ENCODE measurements around the gene ADAMTS3. TPM values are rescaled to one million over a fixed set of nuclear protein-coding genes. Genes with fewer than 3 reads are reported as not detected.

Gene ADAMTS3
- total RNA-seq, 1 experiment from 2014 or later: 7.0 TPM

- no peak for DNase-seq (ENCODE audit: low spot score)
- in situ Hi-C loops (cut with HindIII; ENCODE audit: low sequenced_read_pairs): no loop called here
These were observed 74.9 kb downstream of the ADAMTS3 start for GRCh38 chr4:72494156-72494555.

DNA sequence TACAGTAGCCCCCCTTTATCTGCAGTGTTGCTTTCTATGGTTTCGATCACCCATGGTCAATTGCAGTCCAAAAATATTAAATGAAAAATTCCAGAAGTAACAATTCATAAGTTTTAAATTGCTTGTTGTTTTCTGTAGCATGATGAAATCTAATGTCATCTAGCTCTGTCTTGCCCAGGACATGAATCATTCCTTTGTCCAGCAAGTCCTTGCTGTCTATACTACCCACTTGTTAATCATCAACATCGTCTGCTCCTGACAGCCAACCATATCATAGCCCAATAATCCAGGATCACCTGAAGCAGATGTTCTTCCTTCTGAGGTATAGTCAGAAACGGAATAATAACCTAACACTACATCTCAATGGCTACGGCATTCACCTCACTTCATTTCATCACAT lies 79.8 kb downstream of the ADAMTS3 start:
- in situ Hi-C loops (cut with HindIII; ENCODE audit: low sequenced_read_pairs): no loop called here
- no peak for DNase-seq (ENCODE audit: low spot score)

GRCh38 chr4:72486991-72487390 lies 82.0 kb downstream of the ADAMTS3 start:
- in situ Hi-C loops (cut with HindIII; ENCODE audit: low sequenced_read_pairs): no loop called here
- no peak for DNase-seq (ENCODE audit: low spot score)

GRCh38 chr4:72484981-72485380 lies 84.0 kb downstream of the ADAMTS3 start:
- in situ Hi-C loops (cut with HindIII; ENCODE audit: low sequenced_read_pairs): no loop called here
- no peak for DNase-seq (ENCODE audit: low spot score)

DNA sequence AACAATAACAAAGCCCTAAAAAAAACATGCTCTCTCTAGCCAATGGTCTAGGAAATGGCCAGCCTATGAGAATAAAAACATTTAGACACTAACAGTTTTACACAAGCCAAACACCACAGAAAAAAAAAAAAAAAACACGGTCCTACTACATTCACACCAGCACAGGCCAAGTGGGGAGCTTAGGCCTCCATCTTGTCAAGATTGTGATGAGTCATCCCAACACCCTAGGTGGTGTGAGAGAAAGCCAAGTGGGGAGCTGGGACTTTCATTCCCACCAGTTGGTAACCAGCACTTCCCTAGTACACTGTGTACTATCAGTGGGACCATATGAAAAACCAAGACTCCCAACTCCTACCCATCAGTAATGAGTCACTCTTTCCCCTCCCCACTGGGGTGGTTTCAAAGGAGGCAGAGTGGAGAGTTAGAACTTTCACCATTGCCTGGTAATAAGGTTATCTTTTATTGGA lies 95.6 kb downstream of the ADAMTS3 start:
- no peak for DNase-seq (ENCODE audit: low spot score)
- in situ Hi-C loops (cut with HindIII; ENCODE audit: low sequenced_read_pairs): no loop called here

DNA sequence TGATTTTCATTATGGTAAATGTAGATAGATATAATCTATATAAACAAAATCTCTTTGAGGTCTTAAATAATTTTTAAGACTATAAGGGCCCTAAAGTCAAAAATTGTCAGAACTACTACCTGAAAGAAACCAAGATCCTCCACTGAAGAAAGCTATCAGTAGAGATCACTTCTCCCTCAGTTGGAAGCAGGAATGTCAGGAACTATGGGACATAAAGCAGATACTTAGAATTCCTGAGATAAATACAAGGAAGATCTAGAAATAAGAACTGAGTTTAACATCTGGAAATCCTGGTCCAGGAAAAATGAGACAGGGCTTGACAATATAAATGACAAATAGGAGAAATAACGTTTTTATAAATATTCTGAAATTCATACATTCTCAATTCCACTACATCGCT lies 97.2 kb downstream of the ADAMTS3 start:
- DNase-seq (ENCODE audit: low spot score): no peak
- in situ Hi-C loops (cut with HindIII; ENCODE audit: low sequenced_read_pairs): no loop called here

DNA sequence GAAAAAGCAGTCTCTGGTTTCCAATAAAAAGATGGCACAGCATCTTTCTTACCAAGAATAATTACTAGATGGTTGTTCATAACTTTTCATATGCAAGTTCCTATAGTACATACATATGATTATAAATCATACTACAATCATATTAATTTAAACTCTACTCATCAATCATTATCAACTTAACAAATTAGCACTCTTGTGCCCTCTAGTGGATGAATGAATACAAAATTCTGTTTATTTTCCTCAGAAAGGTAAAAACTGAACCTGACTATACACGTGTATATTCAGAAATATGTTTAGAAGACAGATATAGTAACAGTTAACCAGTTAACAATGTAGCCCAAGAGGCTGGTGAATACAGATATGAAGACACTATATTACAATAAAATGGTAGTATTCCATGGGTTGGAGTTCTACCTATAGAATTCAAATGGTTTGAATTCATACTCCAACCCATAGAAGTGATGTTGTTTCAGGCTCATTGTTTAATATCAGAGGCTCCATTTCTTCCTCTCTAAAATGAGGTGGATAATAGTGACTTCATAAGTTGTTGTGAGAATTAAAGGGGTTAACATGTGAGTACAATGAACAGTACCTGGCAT lies 100.0 kb downstream of the ADAMTS3 start:
- DNase-seq (ENCODE audit: low spot score): peak; percentile 21
- in situ Hi-C loops (cut with HindIII; ENCODE audit: low sequenced_read_pairs): no loop called here

DNA sequence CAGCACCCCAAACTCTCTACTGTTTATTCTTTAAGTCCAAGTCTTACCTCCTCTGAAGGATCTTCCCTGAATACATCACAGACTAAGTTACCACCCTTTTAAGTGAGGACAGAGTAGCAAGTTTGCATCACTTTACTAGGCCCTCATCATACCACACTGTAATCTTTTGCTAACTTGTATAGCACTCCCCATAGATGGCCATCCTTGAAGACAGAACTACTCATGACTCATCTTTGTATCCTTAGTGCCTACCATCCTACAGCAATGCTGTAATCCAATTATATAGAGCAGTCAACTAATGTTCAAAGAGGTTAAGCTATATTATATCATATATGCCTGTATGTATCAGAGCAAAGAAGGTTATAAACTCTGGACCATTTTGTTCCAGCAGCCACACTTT lies 101.4 kb downstream of the ADAMTS3 start:
- in situ Hi-C loops (cut with HindIII; ENCODE audit: low sequenced_read_pairs): no loop called here
- no peak for DNase-seq (ENCODE audit: low spot score)

DNA sequence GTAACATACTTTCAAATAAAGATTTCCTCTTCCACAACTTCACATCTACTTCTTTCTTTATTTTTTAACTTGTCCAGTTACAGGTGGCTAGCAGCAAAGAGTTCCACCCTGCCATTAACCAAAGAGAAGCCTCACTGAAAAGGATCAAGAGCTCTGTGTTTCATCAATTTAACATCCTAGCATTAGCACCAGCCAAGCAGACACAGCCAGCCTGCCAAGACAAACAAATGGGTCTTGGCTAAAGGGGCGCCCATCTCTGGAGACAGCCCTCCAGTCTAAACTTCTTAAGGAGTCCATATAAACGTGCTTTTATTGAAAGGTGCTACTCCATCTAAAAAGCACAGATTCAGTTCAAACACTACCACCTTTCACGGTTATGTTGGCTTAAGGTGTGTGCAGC lies 105.3 kb downstream of the ADAMTS3 start:
- in situ Hi-C loops (cut with HindIII; ENCODE audit: low sequenced_read_pairs): no loop called here
- DNase-seq (ENCODE audit: low spot score): no peak

DNA sequence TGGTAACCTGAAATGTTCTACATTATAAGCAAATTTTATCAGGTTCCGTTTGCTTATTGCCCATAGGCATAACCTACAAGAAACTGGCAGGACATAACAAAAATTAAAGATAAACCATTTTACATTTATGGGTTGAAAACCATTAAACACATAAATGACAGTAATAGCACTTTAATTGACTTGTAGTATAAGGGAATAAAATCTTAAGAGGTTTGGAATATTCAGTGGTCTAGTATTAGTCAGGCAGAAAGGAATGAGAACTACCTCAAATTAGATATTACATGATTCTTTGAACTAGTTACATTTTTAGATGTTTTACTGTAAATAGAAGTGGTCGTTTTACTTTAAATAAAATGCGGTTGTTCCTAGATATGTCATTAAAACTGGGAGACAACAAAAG lies 111.9 kb downstream of the ADAMTS3 start:
- DNase-seq (ENCODE audit: low spot score): no peak
- in situ Hi-C loops (cut with HindIII; ENCODE audit: low sequenced_read_pairs): no loop called here

GRCh38 chr4:72451349-72451748 lies 117.7 kb downstream of the ADAMTS3 start:
- no peak for DNase-seq (ENCODE audit: low spot score)
- in situ Hi-C loops (cut with HindIII; ENCODE audit: low sequenced_read_pairs): no loop called here

GRCh38 chr4:72449705-72450104 lies 119.3 kb downstream of the ADAMTS3 start:
- no peak for DNase-seq (ENCODE audit: low spot score)
- in situ Hi-C loops (cut with HindIII; ENCODE audit: low sequenced_read_pairs): no loop called here

- in situ Hi-C loops (cut with HindIII; ENCODE audit: low sequenced_read_pairs): no loop called here
- no peak for DNase-seq (ENCODE audit: low spot score)
These were observed 120.8 kb downstream of the ADAMTS3 start for GRCh38 chr4:72448231-72448630.

- in situ Hi-C loops (cut with HindIII; ENCODE audit: low sequenced_read_pairs): no loop called here
- DNase-seq (ENCODE audit: low spot score): no peak
These were observed 122.5 kb downstream of the ADAMTS3 start for GRCh38 chr4:72446353-72447055.

GRCh38 chr4:72444092-72444491 lies 124.9 kb downstream of the ADAMTS3 start:
- in situ Hi-C loops (cut with HindIII; ENCODE audit: low sequenced_read_pairs): no loop called here
- DNase-seq (ENCODE audit: low spot score): no peak

- in situ Hi-C loops (cut with HindIII; ENCODE audit: low sequenced_read_pairs): no loop called here
These were observed 126.3 kb downstream of the ADAMTS3 start for GRCh38 chr4:72442715-72443114.

DNA sequence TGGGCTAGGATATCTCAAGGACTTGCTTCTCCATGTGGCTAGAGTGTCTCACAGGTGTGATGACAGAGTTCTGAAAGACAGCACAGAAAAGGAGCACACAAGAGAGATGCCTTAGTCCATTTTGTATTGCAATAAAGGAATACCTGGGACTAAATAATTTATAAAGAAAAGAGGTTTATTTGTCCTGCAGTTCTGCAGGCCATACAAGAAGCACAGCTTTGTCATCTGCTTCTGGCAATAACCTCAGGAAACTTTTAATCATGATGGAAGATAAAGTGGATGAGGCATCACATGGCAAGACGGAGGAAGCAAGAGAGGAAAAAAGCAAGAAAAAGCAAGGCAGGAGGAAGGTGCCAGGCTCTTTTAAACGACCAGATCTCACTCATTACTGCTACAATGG lies 126.9 kb downstream of the ADAMTS3 start:
- no peak for DNase-seq (ENCODE audit: low spot score)
- in situ Hi-C loops (cut with HindIII; ENCODE audit: low sequenced_read_pairs): no loop called here

More at GRCh38 chr4:72442715-72443114, 126.3 kb downstream of the ADAMTS3 start:
- DNase-seq (ENCODE audit: low spot score): no peak

GRCh38 chr4:72440386-72440785 lies 128.6 kb downstream of the ADAMTS3 start:
- in situ Hi-C loops (cut with HindIII; ENCODE audit: low sequenced_read_pairs): no loop called here
- no peak for DNase-seq (ENCODE audit: low spot score)

GRCh38 chr4:72432975-72433374 lies 136.0 kb downstream of the ADAMTS3 start:
- in situ Hi-C loops (cut with HindIII; ENCODE audit: low sequenced_read_pairs): no loop called here
- DNase-seq (ENCODE audit: low spot score): no peak

DNA sequence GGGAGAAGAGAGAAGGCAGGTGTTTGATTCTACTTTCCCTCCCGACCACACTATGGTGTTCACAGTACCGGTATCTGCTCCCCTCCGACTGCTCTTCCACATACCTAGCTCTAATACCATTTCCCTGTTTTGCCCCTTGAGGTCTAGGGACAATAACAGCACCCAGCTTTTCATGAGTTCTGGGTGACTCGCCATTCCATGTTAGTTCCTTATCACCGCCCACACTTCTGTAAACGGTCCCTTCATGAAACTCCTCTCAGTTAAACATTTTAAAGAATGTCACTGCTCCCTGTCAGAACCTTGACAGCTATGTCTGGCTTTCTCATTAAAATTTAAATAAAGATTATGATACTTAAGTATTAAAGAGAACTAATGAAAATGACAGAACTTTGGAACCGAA lies 136.7 kb downstream of the ADAMTS3 start:
- no peak for DNase-seq (ENCODE audit: low spot score)
- in situ Hi-C loops (cut with HindIII; ENCODE audit: low sequenced_read_pairs): no loop called here

GRCh38 chr4:72430988-72431387 lies 138.0 kb downstream of the ADAMTS3 start:
- DNase-seq (ENCODE audit: low spot score): no peak
- in situ Hi-C loops (cut with HindIII; ENCODE audit: low sequenced_read_pairs): no loop called here
